Stomach (tissue), 9 donors: ENCODE results near the gene ZNF385C. TPM values are rescaled to one million over a fixed set of nuclear protein-coding genes. Genes with fewer than 3 reads are reported as not detected.

Experiments
- DNase-seq, 2 donors: peaks; one replicate each; pipeline versions ENCODE4 v3.0.0 to v3.0.0-alpha.2; 2013 to 2019
- H3K27ac ChIP-seq, 5 donors: fragments of 200-600 bp in 4 of 5; sonication (generic) in 4 of 5; one replicate each; pipeline ENCODE4 v1.5.1; 2013 to 2019; ENCODE audit warnings: mild to moderate bottlenecking in 1 of 5, moderate library complexity in 1 of 5
- H3K27me3 ChIP-seq, 3 donors: fragments of 200-600 bp; sonication (generic); one replicate each; pipeline ENCODE4 v1.5.1; 2017 to 2019; ENCODE audit warnings: mixed run types in 1 of 3
- H3K36me3 ChIP-seq, 4 donors: fragments of 200-600 bp; sonication (generic); 1 replicate in 3 of 4; 2 replicates in 1 of 4; pipeline ENCODE4 v1.5.1; 2016 to 2019
- H3K4me1 ChIP-seq, 4 donors: fragments of 200-600 bp; sonication (generic); one replicate each; pipeline ENCODE4 v1.5.1; 2016 to 2019
- H3K4me3 ChIP-seq, 4 donors: fragments of 200-600 bp; sonication (generic) in 3 of 4; one replicate each; pipeline ENCODE4 v1.5.1; 2016 to 2019; ENCODE audit warnings: mild to moderate bottlenecking in 1 of 4
- H3K9me3 ChIP-seq, 4 donors: fragments of 200-600 bp; sonication (generic); one replicate each; pipeline ENCODE4 v1.5.1; 2016 to 2019
- CTCF ChIP-seq, 7 experiments: fragments of 450-650 bp in 4 of 7; fragments of 200-600 bp in 3 of 7; sonication (generic) in 3 of 7; IDR thresholded peaks; one replicate each; pipeline ENCODE4 v1.5.1; 2016 to 2019; ENCODE audit warnings: antibody characterized with exemption in 7 of 7, control low read depth in 2 of 7, mild to moderate bottlenecking in 1 of 7
- EP300 ChIP-seq: sonication (generic); formaldehyde crosslinking; IDR thresholded peaks from one replicate; pipeline ENCODE4 v1.6.1; 2017; ENCODE audit warnings: antibody characterized with exemption
- POLR2A ChIP-seq, 4 donors: fragments of 450-650 bp; IDR thresholded peaks; one replicate each; pipeline ENCODE4 v1.6.1; 2016; ENCODE audit warnings: antibody characterized with exemption in 4 of 4, control low read depth in 2 of 4, mild to moderate bottlenecking in 1 of 4, moderate library complexity in 1 of 4
- POLR2AphosphoS5 ChIP-seq, 3 donors: sonication (generic); formaldehyde crosslinking; IDR thresholded peaks; one replicate each; pipeline ENCODE4 v1.6.1; 2016; ENCODE audit warnings: antibody characterized with exemption in 3 of 3
- WGBS, 5 donors: extraction: QIAGEN DNeasy Blood & Tissue Kit in 3 of 5; methylation state at CpG; one replicate each; pipeline versions ENCODE4 v1.1.5 to v1.1.7; 2013 to 2018; 5-methylcytosine and 5-hydroxymethylcytosine counted together
- intact Hi-C: fragments of 100-400 bp; cut with DNase I; formaldehyde crosslinking; loops from one replicate; pipeline ENCODE4 v1.15.1; 2023; ENCODE audit warnings: low total_unique reads
- polyA plus RNA-seq, 3 donors: library from polyadenylated mRNA; stranded (reverse); fragments of 200-250 nt; gene quantifications; one replicate each; pipeline ENCODE4 v1.2.3, GENCODE V29; 2013
- total RNA-seq, 5 donors: library from RNA; depleted of rRNA; stranded (reverse); fragments of >200 nt; gene quantifications; one replicate each; pipeline versions ENCODE4 v1.1.0 to v1.2.3, GENCODE V29; 2014 to 2016
- donor health status: healthy with polysubstance abuse.
- donor health status: Bipolar disorder and iron deficiency.
- donor health status: healthy.

The ZNF385C gene
- total and polyA plus RNA-seq, 8 donors: 0.31 to 1.4 (median 0.70) TPM; not detected in 4

GRCh38 chr17:42110301-42111264 is 12.3 kb upstream of the ZNF385C start:
- intact Hi-C loops: loop anchor here (5.0 kb wide), 1 partner anchor 88 kb away; the partner anchor contains the start of gene NKIRAS2
- Histone ChIP-seq H3K27ac (peak overlapping the region in 2 of 5 donors; percentile 92 to 94), H3K4me3 (peak overlapping the region in 1 of 4 donors; percentile 61), H3K36me3 (peaks cover 0 to 53% (median 41%) of the 10 kb centered on the region in 4 donors), H3K9me3 (no peaks in the 10 kb centered on the region), H3K4me1 (peaks cover 18 to 41% (median 36%) of the 10 kb centered on the region in 4 donors), H3K27me3 (no peaks in the 10 kb centered on the region)
- no peak for DNase-seq
- TF ChIP-seq POLR2A (IDR thresholded peaks at IDR 0.05) (no peak), POLR2AphosphoS5 (IDR thresholded peaks at IDR 0.05) (no peak), EP300 (no peak), CTCF (IDR thresholded peaks at IDR 0.05) (no peak)
- WGBS, 5 donors: 89 to 92% (median 90%) methylated on average over 18 of the region's 18 CpGs

DNA sequence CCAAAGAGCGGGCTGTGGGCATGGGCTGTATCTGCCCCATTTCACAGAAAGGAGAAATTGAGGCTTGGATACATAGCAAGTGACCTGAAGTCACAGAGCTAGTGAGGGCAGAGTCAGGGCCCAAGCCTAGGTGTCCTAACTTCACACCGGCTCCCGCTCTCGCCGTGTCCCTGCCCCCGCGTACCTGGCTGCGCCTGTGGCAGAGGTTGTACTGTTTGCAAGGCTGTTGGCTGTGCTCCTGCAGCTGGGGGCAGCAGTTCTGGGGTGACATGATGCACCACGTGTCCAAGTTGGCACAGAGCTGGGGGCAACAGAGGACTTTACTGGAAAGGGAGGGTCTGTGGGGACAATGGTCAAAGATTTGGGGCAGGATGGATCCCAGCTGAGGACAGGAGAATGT is 10.8 kb upstream of the ZNF385C start:
- peaks cover 6 to 55% (median 45%) of the 10 kb centered on the region in 4 donors for H3K36me3 ChIP-seq
- TF ChIP-seq CTCF (IDR thresholded peaks at IDR 0.05): no peak
- TF ChIP-seq EP300: no peak
- TF ChIP-seq POLR2AphosphoS5 (IDR thresholded peaks at IDR 0.05): no peak
- TF ChIP-seq POLR2A (IDR thresholded peaks at IDR 0.05): no peak
- H3K4me1 ChIP-seq: peaks cover 18 to 41% (median 36%) of the 10 kb centered on the region in 4 donors
- intact Hi-C loops: no loop called here
- H3K9me3 ChIP-seq: no peaks in the 10 kb centered on the region
- H3K27me3 ChIP-seq: no peaks in the 10 kb centered on the region
- no peak overlapping the region for H3K27ac ChIP-seq
- 81 to 96% (median 90%) methylated on average over 7 to 9 of the region's 9 CpGs for WGBS, 5 donors
- no peak overlapping the region for H3K4me3 ChIP-seq
- DNase-seq: no peak

- Histone ChIP-seq H3K27ac (no peak overlapping the region), H3K4me1 (peaks cover 12 to 33% (median 28%) of the 10 kb centered on the region in 4 donors), H3K9me3 (no peaks in the 10 kb centered on the region), H3K4me3 (peak overlapping the region in 3 of 4 donors; percentile 17 to 34 (median 31)), H3K36me3 (peaks cover 11 to 61% (median 49%) of the 10 kb centered on the region in 4 donors), H3K27me3 (no peaks in the 10 kb centered on the region)
- peak; percentile 86 to 94 for DNase-seq
- no peak for TF ChIP-seq EP300
- TF ChIP-seq POLR2A (IDR thresholded peaks at IDR 0.05): no peak
- TF ChIP-seq POLR2AphosphoS5 (IDR thresholded peaks at IDR 0.05): no peak
- WGBS, 5 donors: 45 to 57% (median 52%) methylated on average over 42 to 51 of the region's 51 CpGs
- intact Hi-C loops: no loop called here
Observed at GRCh38 chr17:42107597-42108576, 9.6 kb upstream of the ZNF385C start.

- 76 to 84% (median 80%) methylated on average over 6 of the region's 6 CpGs for WGBS, 5 donors
- no peak for DNase-seq
- no peak overlapping the region for H3K27ac ChIP-seq
- H3K4me1 ChIP-seq: peaks cover 9 to 30% (median 24%) of the 10 kb centered on the region in 4 donors
- peaks cover 11 to 64% (median 50%) of the 10 kb centered on the region in 4 donors for H3K36me3 ChIP-seq
- no peaks in the 10 kb centered on the region for H3K9me3 ChIP-seq
- peak overlapping the region in 3 of 4 donors; percentile 17 to 34 (median 31) for H3K4me3 ChIP-seq
- H3K27me3 ChIP-seq: no peaks in the 10 kb centered on the region
- TF ChIP-seq CTCF (IDR thresholded peaks at IDR 0.05) (no peak), POLR2AphosphoS5 (IDR thresholded peaks at IDR 0.05) (no peak), EP300 (no peak), POLR2A (IDR thresholded peaks at IDR 0.05) (no peak)
- intact Hi-C loops: no loop called here
Observed at GRCh38 chr17:42107124-42107523, 8.9 kb upstream of the ZNF385C start.
